GM12878 (cell line): Measurements from ENCODE around the gene ZBTB18. TPM values are rescaled to one million over a fixed set of nuclear protein-coding genes. Genes with fewer than 3 reads are reported as not detected.

ENCODE experiments used
- ATAC-seq: fragments of 200-7000 bp; cut with Tn5 transposase; 3 replicates; pipeline ENCODE4 v1.9.1; 2020; ENCODE audit warnings: mild to moderate bottlenecking, moderate library complexity
- BruUV-seq: library from RNA; stranded (reverse); fragments of 400-500 nt; replicated peaks from 2 replicates; lab custom pipeline; 2021; lab: Mats Ljungman, UMichigan
- CTCF ChIA-PET: fragments of 300-600 bp; sonication (Branson Sonifier 250); formaldehyde crosslinking; extraction: SDS; loops from one replicate; lab custom pipeline; 2021; ENCODE audit warnings: inconsistent platforms; lab: Yijun Ruan, JAX
- POLR2A ChIA-PET: fragments of 350-600 bp; formaldehyde crosslinking; extraction: SDS; loops from one replicate; lab custom pipeline; 2021; ENCODE audit warnings: inconsistent platforms; lab: Charles Lee
- RAD21 ChIA-PET: fragments of 300-600 bp; sonication (Branson Sonifier 250); formaldehyde crosslinking; loops from one replicate; lab custom pipeline; 2023; ENCODE audit warnings: antibody characterized with exemption; ENCODE audit not compliant: unreplicated experiment; lab: Charles Lee
- SMC1A ChIA-PET: fragments of 300-600 bp; sonication (Branson Sonifier 250); formaldehyde crosslinking; loops from one replicate; lab custom pipeline; 2023; ENCODE audit not compliant: unreplicated experiment, uncharacterized antibody; lab: Charles Lee
- DNase-seq: peaks from one replicate; pipeline ENCODE4 v3.0.0-alpha.2; 2011; ENCODE audit warnings: low read depth, low spot score
- FAIRE-seq: peaks from 3 replicates; lab custom pipeline; 2011; peaks lifted over from hg19 to GRCh38; lab: Jason Lieb, UNC
- H2AFZ ChIP-seq: 2 replicates; pipeline ENCODE4 v1.6.0; 2011; ENCODE audit warnings: low read depth, low read length, control low read depth; ENCODE audit not compliant: control insufficient read depth
- H3K27ac ChIP-seq: 2 replicates; pipeline ENCODE4 v1.5.1; 2011; ENCODE audit warnings: control low read depth; ENCODE audit not compliant: control insufficient read depth, insufficient read depth
- H3K27me3 ChIP-seq, 2 experiments: replicated peaks in 1 of 2; 2 replicates each; pipeline versions ENCODE4 v1.6.0 to v1.6.1; 2011; ENCODE audit warnings: low read length in 1 of 2; ENCODE audit not compliant: control insufficient read depth in 2 of 2, insufficient read depth in 2 of 2
- H3K36me3 ChIP-seq, 2 experiments: 2 replicates each; pipeline ENCODE4 v1.5.1; 2011; ENCODE audit warnings: low read length in 1 of 2; ENCODE audit not compliant: control insufficient read depth in 2 of 2, insufficient read depth in 2 of 2
- H3K4me1 ChIP-seq: 2 replicates; pipeline ENCODE4 v1.6.1; 2011; ENCODE audit warnings: mild to moderate bottlenecking, low read length, moderate library complexity, mixed read lengths; ENCODE audit not compliant: control insufficient read depth, insufficient read depth
- H3K4me2 ChIP-seq: 2 replicates; pipeline ENCODE4 v1.6.0; 2011; ENCODE audit warnings: control low read depth; ENCODE audit not compliant: control insufficient read depth, insufficient read depth
- H3K4me3 ChIP-seq: fragments of 200-600 bp; sonication (generic); 2 replicates; pipeline ENCODE4 v1.5.1; 2016
- H3K79me2 ChIP-seq: 2 replicates; pipeline ENCODE4 v1.6.0; 2011; ENCODE audit warnings: low read length; ENCODE audit not compliant: control insufficient read depth, insufficient read depth
- H3K9ac ChIP-seq: 2 replicates; pipeline ENCODE4 v1.8.0; 2011; ENCODE audit warnings: low read length, control low read depth, mixed read lengths; ENCODE audit not compliant: control insufficient read depth, insufficient read depth
- H3K9me3 ChIP-seq: replicated peaks from 3 replicates; pipeline ENCODE4 v1.5.1; 2011; ENCODE audit warnings: mild to moderate bottlenecking, low read length; ENCODE audit not compliant: control insufficient read depth, insufficient read depth
- H4K20me1 ChIP-seq: 2 replicates; pipeline ENCODE4 v1.6.0; 2011; ENCODE audit not compliant: control insufficient read depth, insufficient read depth
- ATF7 ChIP-seq: fragments of 450-650 bp; IDR thresholded peaks from 2 replicates; pipeline ENCODE4 v1.6.1; 2016; ENCODE audit warnings: low read depth, mild to moderate bottlenecking
- BHLHE40 ChIP-seq, 2 experiments: fragments of 450-650 bp in 1 of 2; IDR thresholded peaks; 2 replicates each; pipeline ENCODE4 v1.6.1; 2011 to 2017; ENCODE audit warnings: low read depth in 2 of 2, borderline replicate concordance in 1 of 2, improper control_type of control experiment in 1 of 2, low read length in 1 of 2, mild to moderate bottlenecking in 1 of 2
- CBFB ChIP-seq: IDR thresholded peaks from 2 replicates; pipeline ENCODE4 v1.6.1; 2016; ENCODE audit warnings: antibody characterized with exemption, low read depth
- CBX3 ChIP-seq: fragments of 200-600 bp; sonication (generic); IDR thresholded peaks from 2 replicates; pipeline ENCODE4 v1.6.1; 2016; ENCODE audit warnings: low read depth, borderline replicate concordance
- CHD1 ChIP-seq: IDR thresholded peaks from 2 replicates; pipeline ENCODE4 v1.6.1; 2012; ENCODE audit warnings: low read depth, low read length, improper control_type of control experiment
- EP300 ChIP-seq, 2 experiments: fragments of 150-350 bp in 1 of 2; IDR thresholded peaks; 2 replicates each; pipeline ENCODE4 v1.6.1; 2011 to 2012; ENCODE audit warnings: low read depth in 2 of 2, low read length in 2 of 2, borderline replicate concordance in 1 of 2, improper control_type of control experiment in 1 of 2, inconsistent platforms in 1 of 2; ENCODE audit not compliant: control insufficient read depth in 1 of 2
- GATAD2B ChIP-seq: fragments of 450-650 bp; conservative IDR thresholded peaks from 2 replicates; pipeline ENCODE4 v1.6.1; 2017; ENCODE audit warnings: low read depth, mild to moderate bottlenecking, moderate library complexity
- HCFC1 ChIP-seq: fragments of 150-350 bp; IDR thresholded peaks from 2 replicates; pipeline ENCODE4 v1.6.1; 2014; ENCODE audit warnings: low read length
- HDAC6 ChIP-seq: fragments of 200-600 bp; sonication (generic); IDR thresholded peaks from one replicate; pipeline ENCODE4 v1.8.0; 2017; ENCODE audit warnings: antibody characterized with exemption; ENCODE audit not compliant: unreplicated experiment
- IRF4 ChIP-seq: IDR thresholded peaks from 2 replicates; pipeline ENCODE4 v1.6.1; 2011; ENCODE audit warnings: low read depth, low read length
- NR2F1 ChIP-seq: fragments of 450-650 bp; conservative IDR thresholded peaks from 2 replicates; pipeline ENCODE4 v1.6.1; 2017; ENCODE audit warnings: mild to moderate bottlenecking
- POLR2AphosphoS2 ChIP-seq: IDR thresholded peaks from 2 replicates; pipeline ENCODE4 v1.6.1; 2011; ENCODE audit warnings: low read depth, mild to moderate bottlenecking, low read length, improper control_type of control experiment, moderate library complexity
- RBBP5 ChIP-seq: fragments of 200-600 bp; sonication (generic); conservative IDR thresholded peaks from 2 replicates; pipeline ENCODE4 v1.6.1; 2016
- SIN3A ChIP-seq: IDR thresholded peaks from 2 replicates; pipeline ENCODE4 v1.6.1; 2012; ENCODE audit warnings: low read depth, low read length, improper control_type of control experiment
- SRF ChIP-seq, 2 experiments: IDR thresholded peaks; 2 replicates each; pipeline ENCODE4 v1.6.1; 2011; ENCODE audit warnings: low read depth in 2 of 2, low read length in 2 of 2, mild to moderate bottlenecking in 1 of 2, moderate library complexity in 1 of 2
- TAF1 ChIP-seq: IDR thresholded peaks from 2 replicates; pipeline ENCODE4 v1.6.1; 2011; ENCODE audit warnings: mild to moderate bottlenecking, low read depth, low read length, borderline replicate concordance
- WRNIP1 ChIP-seq: IDR thresholded peaks from 2 replicates; pipeline ENCODE4 v1.6.1; 2011; ENCODE audit warnings: low read depth, low read length, improper control_type of control experiment, borderline replicate concordance
- ZSCAN29 ChIP-seq: fragments of 450-650 bp; IDR thresholded peaks from 2 replicates; pipeline ENCODE4 v1.6.1; 2017; ENCODE audit warnings: mild to moderate bottlenecking, moderate library complexity
- WGBS: methylation state at CpG from one replicate; pipeline ENCODE4 v1.1.6; 2016; ENCODE audit warnings: low lambda C conversion rate; ENCODE audit not compliant: insufficient replicate concordance, insufficient coverage; ENCODE audit errors: missing lambda C conversion rate; 5-methylcytosine and 5-hydroxymethylcytosine counted together
- in situ Hi-C: fragments of 300-500 bp; cut with MboI; formaldehyde crosslinking; loops from 9 replicates; pipeline ENCODE4 v1.14.3; 2018; ENCODE audit warnings: mixed read lengths
- intact Hi-C: fragments of 100-400 bp; cut with micrococcal nuclease; formaldehyde crosslinking; loops from one replicate; pipeline ENCODE4 v1.14.2; 2022; ENCODE audit not compliant: unreplicated experiment
- polyA plus RNA-seq, 11 experiments: library from polyadenylated mRNA; depleted of rRNA in 4 of 11; unstranded in 6 of 11; stranded (reverse) in 5 of 11; fragments of >200 nt; fragmentation: Nextera tagmentation in 4 of 11; fragmentation: Illumina TruSeq in 1 of 11; extraction: Ambion mirVana in 4 of 11; extraction: Trizol in 1 of 11; gene quantifications; 1 replicate in 1 of 11; 2 replicates in 10 of 11; pipeline versions ENCODE4 v1.2.1 to v1.2.3, GENCODE V29; 2011 to 2016; ENCODE audit warnings: inconsistent platforms in 2 of 11, missing spikeins in 2 of 11, low read depth in 1 of 11
- total RNA-seq, 4 experiments: library from RNA; depleted of rRNA in 3 of 4; stranded (reverse); fragments of >200 nt in 3 of 4; fragmentation: Illumina TruSeq in 1 of 4; extraction: Trizol in 1 of 4; gene quantifications; 2 replicates each; pipeline versions ENCODE4 v1.2.1 to v1.2.3, GENCODE V29; 2013 to 2021
- TF ChIP-seq, protein P1 (sequence below): fragments of 450-650 bp; IDR thresholded peaks from 2 replicates; pipeline ENCODE4 v1.6.1; 2017; ENCODE audit warnings: mild to moderate bottlenecking

The ZBTB18 gene
- total and polyA plus RNA-seq, 10 of the 15 experiments (the other 5 are each of a cell fraction or from before 2014, with no cell fraction given): 0.27 to 8.6 (median 6.1) TPM

DNA sequence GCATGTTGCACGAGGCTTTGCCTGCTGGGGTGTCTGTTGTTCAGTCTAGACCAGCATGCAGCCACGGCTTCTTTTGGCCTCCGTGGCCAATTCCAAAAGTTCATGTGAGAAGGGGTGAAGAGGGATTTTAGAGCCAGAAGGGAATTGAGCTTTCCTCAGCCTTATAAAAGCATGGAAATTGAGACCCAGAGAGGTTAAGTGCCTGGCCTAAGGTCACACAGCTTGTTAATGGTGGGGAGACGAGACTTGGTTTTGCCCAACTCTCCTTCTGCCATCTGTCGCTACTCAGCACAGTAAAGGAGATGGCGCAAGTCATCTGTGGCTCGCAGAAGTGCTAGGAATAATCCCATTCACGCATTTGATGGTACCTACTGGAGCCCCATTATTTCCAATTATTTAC, 25.7 kb downstream of the ZBTB18 start:
- no peaks in the 10 kb centered on the region for H3K36me3 ChIP-seq

DNA sequence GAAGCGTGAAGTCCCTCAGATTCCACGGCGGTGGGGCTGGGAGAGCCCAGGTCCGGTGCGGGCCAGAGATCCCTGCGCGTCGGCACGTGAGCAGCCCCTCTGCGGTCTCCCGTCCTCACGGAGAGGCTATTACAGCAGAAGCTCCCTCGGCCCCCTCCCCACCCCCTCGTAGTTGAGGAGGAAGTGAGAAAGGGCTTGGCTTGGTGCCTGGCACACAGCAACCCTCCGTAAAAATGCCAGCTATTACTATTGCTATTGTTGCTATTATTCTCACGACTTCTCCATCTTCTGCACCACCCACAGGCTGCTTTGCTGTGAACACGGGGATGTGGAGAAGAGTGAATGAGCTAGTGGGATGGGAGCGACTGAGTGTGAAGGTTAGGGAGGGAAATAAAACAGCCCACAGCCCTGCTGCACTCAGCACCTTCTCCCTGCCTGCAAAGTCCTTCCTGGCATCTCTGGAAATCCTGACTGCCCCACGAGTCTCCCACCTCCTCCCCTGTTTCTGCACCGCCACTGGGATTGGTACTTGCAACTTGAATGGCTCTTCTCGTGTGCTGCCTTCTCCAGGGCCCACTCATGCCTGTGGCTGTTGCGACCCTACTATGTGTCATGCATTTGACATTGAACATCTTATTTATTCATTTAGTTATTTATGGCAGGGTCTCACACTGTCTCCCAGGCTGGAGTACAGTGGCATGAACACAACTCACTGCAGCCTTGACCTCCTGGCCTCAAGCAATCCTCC, 26.6 kb downstream of the ZBTB18 start:
- Histone ChIP-seq H3K27me3 (peaks cover 2 to 4% of the 10 kb centered on the region in 2 experiments; a peak in 3 of 4 replicates), H4K20me1 (no peaks in the 10 kb centered on the region), H3K79me2 (no peaks in the 10 kb centered on the region), H3K36me3 (no peaks in the 10 kb centered on the region), H3K27ac (no peak overlapping the region), H3K4me3 (no peak overlapping the region), H3K9me3 (no peaks in the 10 kb centered on the region), H3K4me1 (peaks cover 14% of the 10 kb centered on the region), H3K4me2 (no peak overlapping the region), H3K9ac (no peak overlapping the region), H2AFZ (no peak overlapping the region)
- ChIA-PET CTCF (interaction anchor here (0.6 kb wide), 1 partner anchor 599 kb away, joined by 3 read pairs; no protein-coding TSS in a partner anchor), RAD21 (interaction anchor here (0.6 kb wide), 1 partner anchor 26 kb away, joined by 3 read pairs; no protein-coding TSS in a partner anchor), SMC1A (interaction anchor here (1.3 to 1.7 kb wide), 3 partner anchors 12 to 26 kb away, joined by 3 to 5 read pairs (median 5); partner anchors contain the start of gene ZBTB18), POLR2A (no interaction called here)
- no TSS peak for BruUV-seq
- in situ Hi-C loops (no loop called here), intact Hi-C loops (no loop called here)
- no peak for DNase-seq
- ATAC-seq: no peak
- FAIRE-seq: no peak
- 47% methylated on average over 22 of the region's 22 CpGs for WGBS
- TF ChIP-seq ZSCAN29 (no peak), CBX3 (no peak), HDAC6 (no peak), WRNIP1 (no peak), GATAD2B (no peak), CHD1 (no peak), IRF4 (no peak), NR2F1 (no peak), RBBP5 (no peak), ATF7 (no peak), BHLHE40 (IDR thresholded peaks at IDR 0.05; ENCODE audit: borderline replicate concordance in 1 of 2, low read depth in 2 of 2, low read length in 1 of 2) (no peak), SRF (IDR thresholded peaks at IDR 0.05; ENCODE audit: low read depth in 2 of 2, low read length in 2 of 2) (no peak)
- TF ChIP-seq, protein P1, sequence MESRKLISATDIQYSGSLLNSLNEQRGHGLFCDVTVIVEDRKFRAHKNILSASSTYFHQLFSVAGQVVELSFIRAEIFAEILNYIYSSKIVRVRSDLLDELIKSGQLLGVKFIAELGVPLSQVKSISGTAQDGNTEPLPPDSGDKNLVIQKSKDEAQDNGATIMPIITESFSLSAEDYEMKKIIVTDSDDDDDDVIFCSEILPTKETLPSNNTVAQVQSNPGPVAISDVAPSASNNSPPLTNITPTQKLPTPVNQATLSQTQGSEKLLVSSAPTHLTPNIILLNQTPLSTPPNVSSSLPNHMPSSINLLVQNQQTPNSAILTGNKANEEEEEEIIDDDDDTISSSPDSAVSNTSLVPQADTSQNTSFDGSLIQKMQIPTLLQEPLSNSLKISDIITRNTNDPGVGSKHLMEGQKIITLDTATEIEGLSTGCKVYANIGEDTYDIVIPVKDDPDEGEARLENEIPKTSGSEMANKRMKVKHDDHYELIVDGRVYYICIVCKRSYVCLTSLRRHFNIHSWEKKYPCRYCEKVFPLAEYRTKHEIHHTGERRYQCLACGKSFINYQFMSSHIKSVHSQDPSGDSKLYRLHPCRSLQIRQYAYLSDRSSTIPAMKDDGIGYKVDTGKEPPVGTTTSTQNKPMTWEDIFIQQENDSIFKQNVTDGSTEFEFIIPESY: no peak

More for the DNA sequence above, 25.7 kb downstream of the ZBTB18 start:
- POLR2A ChIA-PET: no interaction called here
- BruUV-seq: no TSS peak
- no peak for DNase-seq
- Histone ChIP-seq H3K4me2 (no peak overlapping the region), H2AFZ (no peak overlapping the region)
- intact Hi-C loops: no loop called here
- TF ChIP-seq POLR2AphosphoS2 (no peak), CBFB (no peak), HCFC1 (no peak), NR2F1 (no peak), TAF1 (no peak), ZSCAN29 (no peak), EP300 (IDR thresholded peaks at IDR 0.05; ENCODE audit: borderline replicate concordance in 1 of 2, control insufficient read depth in 1 of 2, low read depth in 2 of 2, low read length in 2 of 2) (no peak), SIN3A (no peak)
- TF ChIP-seq, all 136 proteins: peak for 0
- ChIA-PET SMC1A (interaction anchor here (0.6 to 1.5 kb wide), 4 partner anchors 11 to 121 kb away, joined by 3 to 5 read pairs (median 3); partner anchors contain the start of gene ZBTB18), CTCF (no interaction called here), RAD21 (no interaction called here)
- Histone ChIP-seq H3K27ac (no peak overlapping the region), H3K4me3 (no peak overlapping the region), H3K9me3 (no peaks in the 10 kb centered on the region), H3K4me1 (peaks cover 14% of the 10 kb centered on the region), H3K27me3 (peaks cover 2 to 4% of the 10 kb centered on the region in 2 experiments; a peak in 3 of 4 replicates), H3K79me2 (no peaks in the 10 kb centered on the region), H4K20me1 (no peaks in the 10 kb centered on the region), H3K9ac (no peak overlapping the region)
- FAIRE-seq: no peak
- no peak for ATAC-seq
- in situ Hi-C loops: no loop called here
- WGBS: 61% methylated on average over 8 of the region's 8 CpGs
